Esophagus muscularis mucosa (tissue), 3 donors: Measurements from ENCODE around the gene RADIL.

Source experiments
- CTCF ChIP-seq, 3 experiments: fragments of 200-600 bp in 2 of 3; fragments of 450-650 bp in 1 of 3; sonication (generic) in 2 of 3; IDR thresholded peaks; one replicate each; pipeline ENCODE4 v1.5.1; 2017 to 2019; ENCODE audit warnings: antibody characterized with exemption in 3 of 3, mild to moderate bottlenecking in 2 of 3, moderate library complexity in 1 of 3
- POLR2A ChIP-seq: fragments of 450-650 bp; IDR thresholded peaks from one replicate; pipeline ENCODE4 v1.6.1; 2017; ENCODE audit warnings: antibody characterized with exemption, moderate library complexity, mild to moderate bottlenecking, low read depth

GRCh38 chr7:4835398-4836205 is 47.9 kb downstream of the RADIL start:
- TF ChIP-seq CTCF (IDR thresholded peaks at IDR 0.05) = no peak
- TF ChIP-seq POLR2A = no peak
